ENCODE results near the gene CCDC187.

GRCh38 chr9:136310273-136311030 lies 6.6 kb upstream of the CCDC187 start:
- TF ChIP-seq CTCF (conservative IDR thresholded peaks at IDR 0.05; ENCODE audit: low read depth, low read length) (no peak), POLR2A (IDR thresholded peaks at IDR 0.05; ENCODE audit: low read depth, low read length) (no peak), FOS (IDR thresholded peaks at IDR 0.05; ENCODE audit: low read depth, low read length) (no peak), RAD21 (IDR thresholded peaks at IDR 0.05; ENCODE audit: low read length) (no peak), CHD1 (IDR thresholded peaks at IDR 0.05; ENCODE audit: low read depth, low read length) (no peak), MXI1 (IDR thresholded peaks at IDR 0.05; ENCODE audit: borderline replicate concordance, low read depth, low read length) (no peak), BHLHE40 (IDR thresholded peaks at IDR 0.05; ENCODE audit: low read depth, low read length) (no peak), USF2 (IDR thresholded peaks at IDR 0.05; ENCODE audit: low read depth, low read length) (no peak), RCOR1 (IDR thresholded peaks at IDR 0.05; ENCODE audit: insufficient replicate concordance, low read length) (no peak), SMC3 (IDR thresholded peaks at IDR 0.05; ENCODE audit: low read depth, low read length) (no peak), RFX5 (IDR thresholded peaks at IDR 0.05; ENCODE audit: low read depth, low read length) (no peak), CEBPB (IDR thresholded peaks at IDR 0.05; ENCODE audit: low read depth, low read length) (no peak), ELK1 (IDR thresholded peaks at IDR 0.05; ENCODE audit: borderline replicate concordance, low read depth, low read length) (no peak), NFE2L2 (IDR thresholded peaks at IDR 0.05; ENCODE audit: low read depth, low read length) (no peak)
